ENCODE data around the gene EBF3.

EBF3 gene

DNA sequence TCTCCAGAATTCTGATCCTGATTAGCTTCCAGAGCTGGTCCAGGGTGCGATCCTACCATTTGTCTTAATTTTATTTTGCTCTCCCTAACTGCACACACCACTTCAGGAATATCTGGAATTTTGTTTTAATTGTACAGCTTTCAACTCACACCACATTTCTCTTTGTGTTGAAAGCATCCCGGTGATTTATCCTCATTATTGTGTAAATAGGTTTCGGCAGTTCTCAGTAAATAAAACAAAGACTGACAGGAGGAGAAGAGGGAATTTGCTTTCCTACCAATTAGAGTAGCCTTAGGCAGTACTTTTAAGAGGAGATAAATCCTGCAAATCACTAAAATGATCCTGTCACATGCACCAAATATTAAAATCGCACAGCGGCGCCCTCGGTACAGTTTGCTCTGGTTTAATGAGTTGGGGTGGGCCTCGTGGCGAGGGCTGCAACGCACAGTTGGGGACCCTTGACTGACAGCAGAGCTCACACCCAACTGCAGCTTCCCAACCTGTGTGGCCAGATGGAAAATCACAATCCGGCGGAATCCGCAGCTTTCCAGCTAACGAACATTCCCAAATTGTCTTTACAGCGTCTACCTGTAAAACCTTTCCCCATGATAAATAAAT lies 62.6 kb downstream of the EBF3 start:
- H3K4me1 Mint-ChIP-seq = peaks cover 18% of the 10 kb centered on the region
- H3K9me3 Mint-ChIP-seq = no peaks in the 10 kb centered on the region
- H3K27ac Mint-ChIP-seq = no peak overlapping the region
- peaks cover 36% of the 10 kb centered on the region for H3K27me3 Mint-ChIP-seq (ENCODE audit: low read depth)
- H3K4me3 Mint-ChIP-seq = no peak overlapping the region
- TF ChIP-seq, protein P1, sequence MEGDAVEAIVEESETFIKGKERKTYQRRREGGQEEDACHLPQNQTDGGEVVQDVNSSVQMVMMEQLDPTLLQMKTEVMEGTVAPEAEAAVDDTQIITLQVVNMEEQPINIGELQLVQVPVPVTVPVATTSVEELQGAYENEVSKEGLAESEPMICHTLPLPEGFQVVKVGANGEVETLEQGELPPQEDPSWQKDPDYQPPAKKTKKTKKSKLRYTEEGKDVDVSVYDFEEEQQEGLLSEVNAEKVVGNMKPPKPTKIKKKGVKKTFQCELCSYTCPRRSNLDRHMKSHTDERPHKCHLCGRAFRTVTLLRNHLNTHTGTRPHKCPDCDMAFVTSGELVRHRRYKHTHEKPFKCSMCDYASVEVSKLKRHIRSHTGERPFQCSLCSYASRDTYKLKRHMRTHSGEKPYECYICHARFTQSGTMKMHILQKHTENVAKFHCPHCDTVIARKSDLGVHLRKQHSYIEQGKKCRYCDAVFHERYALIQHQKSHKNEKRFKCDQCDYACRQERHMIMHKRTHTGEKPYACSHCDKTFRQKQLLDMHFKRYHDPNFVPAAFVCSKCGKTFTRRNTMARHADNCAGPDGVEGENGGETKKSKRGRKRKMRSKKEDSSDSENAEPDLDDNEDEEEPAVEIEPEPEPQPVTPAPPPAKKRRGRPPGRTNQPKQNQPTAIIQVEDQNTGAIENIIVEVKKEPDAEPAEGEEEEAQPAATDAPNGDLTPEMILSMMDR (IDR thresholded peaks at IDR 0.05; ENCODE audit: unreplicated experiment in 3 of 3) = no peak
- H3K36me3 Mint-ChIP-seq (ENCODE audit: low read depth) = peaks cover 4% of the 10 kb centered on the region

- peaks cover 4% of the 10 kb centered on the region for H3K36me3 Mint-ChIP-seq (ENCODE audit: low read depth)
- TF ChIP-seq, protein P1 (IDR thresholded peaks at IDR 0.05; ENCODE audit: unreplicated experiment in 3 of 3) = no peak
- H3K9me3 Mint-ChIP-seq = no peaks in the 10 kb centered on the region
Observed at GRCh38 chr10:129900825-129901224, 63.2 kb downstream of the EBF3 start.

GRCh38 chr10:129899276-129900130 lies 64.6 kb downstream of the EBF3 start:
- no peaks in the 10 kb centered on the region for H3K9me3 Mint-ChIP-seq
- no peak overlapping the region for H3K27ac Mint-ChIP-seq
- TF ChIP-seq, protein P1 (IDR thresholded peaks at IDR 0.05; ENCODE audit: unreplicated experiment in 3 of 3) = no peak
- peaks cover 23% of the 10 kb centered on the region for H3K4me1 Mint-ChIP-seq
- H3K4me3 Mint-ChIP-seq = no peak overlapping the region
- peaks cover 4% of the 10 kb centered on the region for H3K36me3 Mint-ChIP-seq (ENCODE audit: low read depth)
- H3K27me3 Mint-ChIP-seq (ENCODE audit: low read depth) = peaks cover 40% of the 10 kb centered on the region

More at GRCh38 chr10:129900825-129901224, 63.2 kb downstream of the EBF3 start:
- no peak overlapping the region for H3K4me3 Mint-ChIP-seq
- H3K27me3 Mint-ChIP-seq (ENCODE audit: low read depth) = peaks cover 36% of the 10 kb centered on the region
- H3K27ac Mint-ChIP-seq = no peak overlapping the region
- H3K4me1 Mint-ChIP-seq = peaks cover 21% of the 10 kb centered on the region

DNA sequence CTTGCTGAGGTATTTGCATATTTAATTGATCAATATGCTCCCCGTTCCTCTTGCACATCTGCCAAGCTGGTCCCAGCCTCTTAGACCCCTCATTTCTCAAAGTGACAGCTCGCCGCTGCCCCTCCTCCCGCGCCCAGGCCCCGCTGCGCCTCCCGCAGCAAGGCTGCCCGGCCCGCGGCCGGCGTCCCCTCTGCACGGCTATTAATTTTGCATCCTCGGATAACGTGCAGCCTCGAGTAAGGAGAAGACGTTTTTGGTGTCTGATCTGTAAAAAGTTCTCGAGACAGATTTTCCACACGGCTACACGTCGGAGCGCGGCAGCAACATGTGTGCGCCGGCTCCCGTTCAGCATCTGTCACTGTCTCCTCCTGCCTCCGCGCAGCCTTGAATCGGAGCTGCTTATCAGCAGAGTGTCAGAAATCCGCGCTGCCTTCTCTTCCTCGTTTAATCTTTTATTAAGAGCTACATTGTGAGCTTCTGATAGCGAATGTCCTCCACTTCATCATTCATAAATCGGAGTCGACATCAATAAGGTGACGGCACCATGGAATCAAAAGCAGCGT lies 65.3 kb downstream of the EBF3 start:
- no peaks in the 10 kb centered on the region for H3K36me3 Mint-ChIP-seq (ENCODE audit: low read depth)
- H3K27ac Mint-ChIP-seq = no peak overlapping the region
- no peak overlapping the region for H3K4me3 Mint-ChIP-seq
- peaks cover 42% of the 10 kb centered on the region for H3K27me3 Mint-ChIP-seq (ENCODE audit: low read depth)
- no peaks in the 10 kb centered on the region for H3K9me3 Mint-ChIP-seq
- peaks cover 23% of the 10 kb centered on the region for H3K4me1 Mint-ChIP-seq
- TF ChIP-seq, protein P1 (IDR thresholded peaks at IDR 0.05; ENCODE audit: unreplicated experiment in 3 of 3) = no peak

GRCh38 chr10:129897871-129898626 lies 66.0 kb downstream of the EBF3 start:
- TF ChIP-seq, protein P1 (IDR thresholded peaks at IDR 0.05; ENCODE audit: unreplicated experiment in 3 of 3) = no peak
- Mint-ChIP-seq H3K27ac (peak overlapping the region in 1 of 3 experiments; percentile 10), H3K9me3 (no peaks in the 10 kb centered on the region), H3K27me3 (ENCODE audit: low read depth) (peaks cover 45% of the 10 kb centered on the region), H3K36me3 (ENCODE audit: low read depth) (no peaks in the 10 kb centered on the region), H3K4me1 (peaks cover 31% of the 10 kb centered on the region), H3K4me3 (no peak overlapping the region)

All from nephron (organoid).